ENCODE data around the gene IP6K1.

DNA sequence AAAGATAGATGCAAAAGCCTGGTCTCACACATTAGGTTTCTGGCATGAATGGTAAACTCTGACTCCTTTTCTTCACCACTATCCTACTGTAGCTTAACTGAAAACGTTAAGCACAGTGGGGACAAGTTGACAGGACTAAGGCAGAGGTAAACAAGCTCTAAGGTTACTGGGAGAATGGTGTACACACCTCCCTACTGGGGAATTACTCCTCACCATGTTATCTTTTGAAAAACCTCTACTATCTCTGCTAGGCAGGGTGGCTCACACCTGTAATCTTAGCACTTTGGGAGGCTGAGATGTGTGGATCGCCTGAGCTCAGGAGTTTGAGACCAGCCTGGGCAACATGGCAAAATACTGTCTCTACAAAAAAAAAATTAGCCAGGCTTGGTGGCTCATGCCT is 29.1 kb downstream of the IP6K1 start:
- TF ChIP-seq, protein P1, sequence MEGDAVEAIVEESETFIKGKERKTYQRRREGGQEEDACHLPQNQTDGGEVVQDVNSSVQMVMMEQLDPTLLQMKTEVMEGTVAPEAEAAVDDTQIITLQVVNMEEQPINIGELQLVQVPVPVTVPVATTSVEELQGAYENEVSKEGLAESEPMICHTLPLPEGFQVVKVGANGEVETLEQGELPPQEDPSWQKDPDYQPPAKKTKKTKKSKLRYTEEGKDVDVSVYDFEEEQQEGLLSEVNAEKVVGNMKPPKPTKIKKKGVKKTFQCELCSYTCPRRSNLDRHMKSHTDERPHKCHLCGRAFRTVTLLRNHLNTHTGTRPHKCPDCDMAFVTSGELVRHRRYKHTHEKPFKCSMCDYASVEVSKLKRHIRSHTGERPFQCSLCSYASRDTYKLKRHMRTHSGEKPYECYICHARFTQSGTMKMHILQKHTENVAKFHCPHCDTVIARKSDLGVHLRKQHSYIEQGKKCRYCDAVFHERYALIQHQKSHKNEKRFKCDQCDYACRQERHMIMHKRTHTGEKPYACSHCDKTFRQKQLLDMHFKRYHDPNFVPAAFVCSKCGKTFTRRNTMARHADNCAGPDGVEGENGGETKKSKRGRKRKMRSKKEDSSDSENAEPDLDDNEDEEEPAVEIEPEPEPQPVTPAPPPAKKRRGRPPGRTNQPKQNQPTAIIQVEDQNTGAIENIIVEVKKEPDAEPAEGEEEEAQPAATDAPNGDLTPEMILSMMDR (conservative IDR thresholded peaks at IDR 0.05) = no peak
- TF ChIP-seq ZFX (IDR thresholded peaks at IDR 0.05) = no peak
